ENCODE data around the gene ATP7A. TPM values are rescaled to one million over a fixed set of nuclear protein-coding genes. Genes with fewer than 3 reads are reported as not detected.
"Not testable (repeated sequence)": the region's sequence is repeated elsewhere in the genome, so short reads cannot be mapped to it uniquely, and the experiment has no call there.

ATP7A gene
- total RNA-seq, 1 donor from 2014 or later: 11.1 TPM

- no peak for TF ChIP-seq CTCF (conservative IDR thresholded peaks at IDR 0.05)
- Mint-ChIP-seq H3K4me1 (ENCODE audit: unreplicated experiment) (no peaks in the 10 kb centered on the region), H3K27me3 (no peaks in the 10 kb centered on the region), H3K4me3 (no peak overlapping the region), H3K36me3 (no peaks in the 10 kb centered on the region), H3K9me3 (no peaks in the 10 kb centered on the region), H3K27ac (no peak overlapping the region)
- DNase-seq (ENCODE audit: extremely low spot score, unreplicated experiment): no peak
These were observed 127.4 kb downstream of the ATP7A start for GRCh38 chrX:78037881-78038280.

GRCh38 chrX:78042601-78043000 lies 132.1 kb downstream of the ATP7A start:
- Mint-ChIP-seq H3K27me3 (no peaks in the 10 kb centered on the region), H3K27ac (no peak overlapping the region), H3K36me3 (no peaks in the 10 kb centered on the region), H3K9me3 (no peaks in the 10 kb centered on the region), H3K4me3 (no peak overlapping the region), H3K4me1 (ENCODE audit: unreplicated experiment) (no peaks in the 10 kb centered on the region)
- no peak for DNase-seq (ENCODE audit: extremely low spot score, unreplicated experiment)
- TF ChIP-seq CTCF (conservative IDR thresholded peaks at IDR 0.05): no peak

GRCh38 chrX:78046362-78046761 lies 135.9 kb downstream of the ATP7A start:
- no peak for TF ChIP-seq CTCF (conservative IDR thresholded peaks at IDR 0.05)
- DNase-seq (ENCODE audit: extremely low spot score, unreplicated experiment): no peak
- Mint-ChIP-seq H3K36me3 (no peaks in the 10 kb centered on the region), H3K4me1 (ENCODE audit: unreplicated experiment) (no peaks in the 10 kb centered on the region), H3K27me3 (no peaks in the 10 kb centered on the region), H3K27ac (no peak overlapping the region), H3K9me3 (no peaks in the 10 kb centered on the region), H3K4me3 (no peak overlapping the region)

GRCh38 chrX:78048052-78048451 lies 137.6 kb downstream of the ATP7A start:
- Mint-ChIP-seq H3K27ac (no peak overlapping the region), H3K4me3 (no peak overlapping the region), H3K36me3 (no peaks in the 10 kb centered on the region), H3K4me1 (ENCODE audit: unreplicated experiment) (no peaks in the 10 kb centered on the region), H3K9me3 (no peaks in the 10 kb centered on the region), H3K27me3 (no peaks in the 10 kb centered on the region)
- TF ChIP-seq CTCF (conservative IDR thresholded peaks at IDR 0.05): no peak
- DNase-seq (ENCODE audit: extremely low spot score, unreplicated experiment): no peak

GRCh38 chrX:78063687-78064086 lies 153.2 kb downstream of the ATP7A start:
- Mint-ChIP-seq H3K36me3 (no peaks in the 10 kb centered on the region), H3K9me3 (peaks cover 5% of the 10 kb centered on the region), H3K27ac (no peak overlapping the region), H3K4me3 (no peak overlapping the region), H3K4me1 (ENCODE audit: unreplicated experiment) (no peaks in the 10 kb centered on the region), H3K27me3 (no peaks in the 10 kb centered on the region)
- no peak for DNase-seq (ENCODE audit: extremely low spot score, unreplicated experiment)
- TF ChIP-seq CTCF (conservative IDR thresholded peaks at IDR 0.05): no peak

- DNase-seq (ENCODE audit: extremely low spot score, unreplicated experiment): no peak
- no peak for TF ChIP-seq CTCF (conservative IDR thresholded peaks at IDR 0.05)
- no peak overlapping the region for H3K27ac Mint-ChIP-seq
- no peaks in the 10 kb centered on the region for H3K27me3 Mint-ChIP-seq
- H3K4me3 Mint-ChIP-seq: no peak overlapping the region
- H3K36me3 Mint-ChIP-seq: no peaks in the 10 kb centered on the region
- H3K9me3 Mint-ChIP-seq: peaks cover 5% of the 10 kb centered on the region
- H3K4me1 Mint-ChIP-seq (ENCODE audit: unreplicated experiment): no peaks in the 10 kb centered on the region
These were observed 153.7 kb downstream of the ATP7A start for GRCh38 chrX:78064152-78064551.

- not testable (repeated sequence) for H3K4me1 Mint-ChIP-seq (ENCODE audit: unreplicated experiment); H3K27ac Mint-ChIP-seq; DNase-seq (ENCODE audit: extremely low spot score, unreplicated experiment); H3K36me3 Mint-ChIP-seq; H3K9me3 Mint-ChIP-seq; H3K4me3 Mint-ChIP-seq; H3K27me3 Mint-ChIP-seq
These were observed 154.5 kb downstream of the ATP7A start for GRCh38 chrX:78064698-78065601.

Data from type B pancreatic cell (in vitro differentiated cells).